ENCODE measurements around the gene COPG1.

DNA sequence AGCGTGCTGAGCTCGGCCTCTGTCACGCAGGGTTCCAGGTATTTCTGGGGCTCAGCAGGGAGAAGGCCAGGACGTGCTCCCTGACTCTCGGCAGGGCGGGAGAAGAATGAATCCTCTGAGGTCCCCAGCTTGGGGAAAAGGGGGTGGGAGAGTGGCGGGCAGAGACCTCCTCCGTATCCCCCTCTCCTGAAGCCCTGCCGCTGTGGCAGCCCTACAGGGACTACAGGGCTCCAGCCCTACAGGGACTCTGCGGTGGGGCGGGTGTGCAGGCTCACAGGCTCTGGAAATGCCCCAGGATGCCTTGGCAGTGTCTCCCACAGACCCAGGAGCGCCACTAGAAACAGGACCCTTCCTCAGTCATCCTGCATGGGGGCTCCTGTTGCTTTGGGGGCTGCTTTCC is 75.4 kb downstream of the COPG1 start:
- TF ChIP-seq, protein P1, sequence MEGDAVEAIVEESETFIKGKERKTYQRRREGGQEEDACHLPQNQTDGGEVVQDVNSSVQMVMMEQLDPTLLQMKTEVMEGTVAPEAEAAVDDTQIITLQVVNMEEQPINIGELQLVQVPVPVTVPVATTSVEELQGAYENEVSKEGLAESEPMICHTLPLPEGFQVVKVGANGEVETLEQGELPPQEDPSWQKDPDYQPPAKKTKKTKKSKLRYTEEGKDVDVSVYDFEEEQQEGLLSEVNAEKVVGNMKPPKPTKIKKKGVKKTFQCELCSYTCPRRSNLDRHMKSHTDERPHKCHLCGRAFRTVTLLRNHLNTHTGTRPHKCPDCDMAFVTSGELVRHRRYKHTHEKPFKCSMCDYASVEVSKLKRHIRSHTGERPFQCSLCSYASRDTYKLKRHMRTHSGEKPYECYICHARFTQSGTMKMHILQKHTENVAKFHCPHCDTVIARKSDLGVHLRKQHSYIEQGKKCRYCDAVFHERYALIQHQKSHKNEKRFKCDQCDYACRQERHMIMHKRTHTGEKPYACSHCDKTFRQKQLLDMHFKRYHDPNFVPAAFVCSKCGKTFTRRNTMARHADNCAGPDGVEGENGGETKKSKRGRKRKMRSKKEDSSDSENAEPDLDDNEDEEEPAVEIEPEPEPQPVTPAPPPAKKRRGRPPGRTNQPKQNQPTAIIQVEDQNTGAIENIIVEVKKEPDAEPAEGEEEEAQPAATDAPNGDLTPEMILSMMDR (IDR thresholded peaks at IDR 0.05): no peak
- TF ChIP-seq POLR2A (IDR thresholded peaks at IDR 0.05): no peak
